ENCODE data around the gene MCUR1. TPM values are rescaled to one million over a fixed set of nuclear protein-coding genes. Genes with fewer than 3 reads are reported as not detected.

The MCUR1 gene
- total and polyA plus RNA-seq, 2 of the 13 experiments (the other 11 are each of a cell fraction or from before 2014, with no cell fraction given): 8.0 to 29.6 TPM

- TF ChIP-seq HMGXB3 (CRISPR knock-in tag; IDR thresholded peaks at IDR 0.05; ENCODE audit: borderline replicate concordance) (no peak), MATR3 (CRISPR knock-in tag; IDR thresholded peaks at IDR 0.05) (no peak), ZNF503 (CRISPR knock-in tag; IDR thresholded peaks at IDR 0.05) (peak; percentile 30; the same call in 1 of the 2 replicates), ZNF850 (CRISPR knock-in tag; conservative IDR thresholded peaks at IDR 0.05) (peak; percentile 73; the same call in 1 of the 2 replicates), DMAP1 (CRISPR knock-in tag; IDR thresholded peaks at IDR 0.05) (peak; percentile 93), ZNF142 (CRISPR knock-in tag; IDR thresholded peaks at IDR 0.05) (peak; percentile 97), ZNF510 (CRISPR knock-in tag; IDR thresholded peaks at IDR 0.05; ENCODE audit: low read depth) (peak; percentile 73), HNF1A (IDR thresholded peaks at IDR 0.05; ENCODE audit: low read depth) (no peak), HNF1A (CRISPR knock-in tag; IDR thresholded peaks at IDR 0.05; ENCODE audit: borderline replicate concordance) (peak; percentile 74), EHMT2 (IDR thresholded peaks at IDR 0.05; ENCODE audit: borderline replicate concordance, low read depth, low read length) (no peak), GLI4 (CRISPR knock-in tag; IDR thresholded peaks at IDR 0.05; ENCODE audit: borderline replicate concordance) (peak; percentile 37)
Measured at GRCh38 chr6:13814176-13814937, at the start of gene MCUR1 (continued).

Data from HepG2 (cell line).